HepG2 (cell line): ENCODE measurements around the gene CNMD. TPM values are rescaled to one million over a fixed set of nuclear protein-coding genes. Genes with fewer than 3 reads are reported as not detected.

ENCODE experiments used
- ATAC-seq: fragments of 200-7000 bp; cut with Tn5 transposase; 3 replicates; pipeline ENCODE4 v1.9.1; 2020; ENCODE audit warnings: mild to moderate bottlenecking, moderate library complexity
- BruUV-seq: library from RNA; stranded (reverse); fragments of 400-500 nt; replicated peaks from 2 replicates; lab custom pipeline; 2021; lab: Mats Ljungman, UMichigan
- CTCF ChIA-PET: fragments of 300-600 bp; formaldehyde crosslinking; extraction: SDS; loops from one replicate; lab custom pipeline; 2021; ENCODE audit warnings: low total read pairs, inconsistent platforms, low intra/inter-chr PET ratio; lab: Yijun Ruan, JAX
- POLR2A ChIA-PET: fragments of 350-600 bp; sonication (Branson Sonifier 250); formaldehyde crosslinking; loops from one replicate; lab custom pipeline; 2020; ENCODE audit warnings: antibody characterized with exemption, inconsistent platforms; lab: Yijun Ruan, JAX
- DNase-seq: peaks from one replicate; pipeline ENCODE4 v3.0.0-alpha.2; 2015; ENCODE audit warnings: low spot score
- FAIRE-seq: peaks from 3 replicates; lab custom pipeline; 2011; peaks lifted over from hg19 to GRCh38; lab: Jason Lieb, UNC
- H2AFZ ChIP-seq: one replicate; pipeline ENCODE4 v1.6.1; 2011; ENCODE audit warnings: low read length, inconsistent platforms
- H3K27ac ChIP-seq: fragments of 300-600 bp; 3 replicates; pipeline ENCODE4 v1.8.0; 2011; ENCODE audit warnings: mixed run types, mild to moderate bottlenecking, mixed read lengths, low read length, inconsistent platforms; ENCODE audit not compliant: insufficient read depth; ENCODE audit errors: extremely low read length
- H3K27me3 ChIP-seq, 2 experiments: fragments of 200-600 bp in 1 of 2; 2 replicates in 1 of 2; 3 replicates in 1 of 2; pipeline versions ENCODE4 v1.6.0 to v1.8.0; 2011; ENCODE audit warnings: low read length in 2 of 2, mild to moderate bottlenecking in 2 of 2, moderate library complexity in 2 of 2, inconsistent platforms in 1 of 2; ENCODE audit not compliant: insufficient read depth in 2 of 2, control insufficient read depth in 1 of 2
- H3K36me3 ChIP-seq, 2 experiments: fragments of 200-600 bp in 1 of 2; replicated peaks in 1 of 2; 2 replicates in 1 of 2; 3 replicates in 1 of 2; pipeline versions ENCODE4 v1.5.1 to v1.8.0; 2011; ENCODE audit warnings: low read length in 2 of 2, inconsistent platforms in 1 of 2; ENCODE audit not compliant: insufficient read depth in 2 of 2, control insufficient read depth in 1 of 2
- H3K4me1 ChIP-seq: 2 replicates; pipeline ENCODE4 v1.5.1; 2012; ENCODE audit warnings: low read length, inconsistent platforms; ENCODE audit not compliant: insufficient read depth
- H3K4me2 ChIP-seq: 2 replicates; pipeline ENCODE4 v1.6.0; 2011; ENCODE audit warnings: low read depth, low read length, inconsistent platforms
- H3K4me3 ChIP-seq, 3 experiments: fragments of 200-600 bp in 1 of 3; sonication (generic), shearing (Covaris generic) in 1 of 3; replicated peaks in 1 of 3; 2 replicates each; pipeline ENCODE4 v1.5.1; 2011 to 2016; ENCODE audit warnings: low read length in 3 of 3, inconsistent platforms in 2 of 3, low read depth in 2 of 3, mild to moderate bottlenecking in 2 of 3, control low read depth in 1 of 3, mixed read lengths in 1 of 3; ENCODE audit not compliant: insufficient read depth in 1 of 3
- H3K79me2 ChIP-seq: one replicate; pipeline ENCODE4 v1.6.1; 2011; ENCODE audit warnings: low read length, inconsistent platforms; ENCODE audit not compliant: insufficient read depth
- H3K9ac ChIP-seq: 2 replicates; pipeline ENCODE4 v1.6.0; 2011; ENCODE audit warnings: mild to moderate bottlenecking, low read depth, low read length, inconsistent platforms; ENCODE audit not compliant: insufficient read depth
- H3K9me3 ChIP-seq: 2 replicates; pipeline ENCODE4 v1.5.1; 2012; ENCODE audit warnings: mild to moderate bottlenecking, low read length
- H4K20me1 ChIP-seq: 2 replicates; pipeline ENCODE4 v1.6.0; 2011; ENCODE audit warnings: inconsistent platforms, mild to moderate bottlenecking, low read length, moderate library complexity; ENCODE audit not compliant: insufficient read depth
- GABPA ChIP-seq, 2 experiments: IDR thresholded peaks; 2 replicates each; pipeline ENCODE4 v1.6.1; 2011 to 2016; ENCODE audit warnings: low read depth in 2 of 2, low read length in 1 of 2, missing biosample characterization in 1 of 2, missing genetic modification characterization in 1 of 2
- GABPB1 ChIP-seq: IDR thresholded peaks from 2 replicates; pipeline ENCODE4 v1.6.1; 2016; ENCODE audit warnings: mild to moderate bottlenecking, missing genetic modification reagents, moderate library complexity, missing compliant biosample characterization
- MAFF ChIP-seq: IDR thresholded peaks from 2 replicates; pipeline ENCODE4 v1.6.1; 2011; ENCODE audit warnings: low read depth, low read length, improper control_type of control experiment
- MAFK ChIP-seq, 2 experiments: IDR thresholded peaks in 1 of 2; conservative IDR thresholded peaks in 1 of 2; 2 replicates each; pipeline ENCODE4 v1.6.1; 2011; ENCODE audit warnings: improper control_type of control experiment in 2 of 2, low read length in 2 of 2
- MXD4 ChIP-seq: IDR thresholded peaks from 2 replicates; pipeline ENCODE4 v1.6.1; 2016; ENCODE audit warnings: mild to moderate bottlenecking, missing biosample characterization, missing genetic modification reagents
- SMAD1 ChIP-seq: sonication (generic); formaldehyde crosslinking; IDR thresholded peaks from 2 replicates; pipeline ENCODE4 v1.4.0; 2020; ENCODE audit warnings: missing genetic modification reagents, low read depth, mild to moderate bottlenecking, borderline replicate concordance
- TGIF2 ChIP-seq: IDR thresholded peaks from 2 replicates; pipeline ENCODE4 v1.6.1; 2016; ENCODE audit warnings: control low read depth, missing compliant biosample characterization
- ZNF501 ChIP-seq: sonication (generic); formaldehyde crosslinking; IDR thresholded peaks from 2 replicates; pipeline ENCODE4 v1.5.1; 2020; ENCODE audit warnings: mild to moderate bottlenecking, moderate library complexity, missing genetic modification reagents
- ZNF615 ChIP-seq: sonication (generic); formaldehyde crosslinking; IDR thresholded peaks from 2 replicates; pipeline ENCODE4 v1.5.0; 2020; ENCODE audit warnings: mild to moderate bottlenecking, missing genetic modification reagents, borderline replicate concordance
- WGBS: methylation state at CpG from one replicate; pipeline ENCODE4 v1.1.6; 2017; ENCODE audit warnings: low lambda C conversion rate; 5-methylcytosine and 5-hydroxymethylcytosine counted together
- in situ Hi-C: cut with HindIII; loops from 2 replicates; pipeline ENCODE4 v1.10.0; 2017; ENCODE audit warnings: low pct_unique_long_range_greater_than_20kb; ENCODE audit not compliant: extremely low pct_ligation_motif_present
- intact Hi-C: fragments of 100-400 bp; cut with micrococcal nuclease; formaldehyde crosslinking; loops from one replicate; pipeline ENCODE4 v1.10.0; 2022; ENCODE audit not compliant: unreplicated experiment
- polyA plus RNA-seq, 8 experiments: library from polyadenylated mRNA; depleted of rRNA in 3 of 8; stranded (reverse) in 7 of 8; unstranded in 1 of 8; fragments of >200 nt; fragmentation: Illumina TruSeq in 4 of 8; extraction: Trizol in 4 of 8; gene quantifications; 2 replicates each; pipeline versions ENCODE4 v1.2.1 to v1.2.3, GENCODE V29; 2011 to 2016; ENCODE audit warnings: low read depth in 4 of 8, missing spikeins in 1 of 8, mixed read lengths in 1 of 8; ENCODE audit not compliant: insufficient read depth in 1 of 8
- total RNA-seq, 5 experiments: library from RNA; depleted of rRNA; stranded (reverse); fragments of >200 nt; fragmentation: Illumina TruSeq; extraction: Trizol; gene quantifications; 2 replicates each; pipeline ENCODE4 v1.2.3, GENCODE V29; 2016; ENCODE audit warnings: low read depth in 1 of 5
- TF ChIP-seq, protein P1 (sequence below): sonication (generic); formaldehyde crosslinking; IDR thresholded peaks from 2 replicates; pipeline ENCODE4 v1.8.1; 2023; ENCODE audit warnings: mild to moderate bottlenecking, missing genetic modification reagents
- TF ChIP-seq, protein P2 (sequence below): sonication (generic); formaldehyde crosslinking; IDR thresholded peaks from 2 replicates; pipeline ENCODE4 v1.4.0; 2020; ENCODE audit warnings: missing genetic modification reagents

Gene CNMD
- total and polyA plus RNA-seq, 2 of the 13 experiments (the other 11 are each of a cell fraction or from before 2014, with no cell fraction given), result not detected

DNA sequence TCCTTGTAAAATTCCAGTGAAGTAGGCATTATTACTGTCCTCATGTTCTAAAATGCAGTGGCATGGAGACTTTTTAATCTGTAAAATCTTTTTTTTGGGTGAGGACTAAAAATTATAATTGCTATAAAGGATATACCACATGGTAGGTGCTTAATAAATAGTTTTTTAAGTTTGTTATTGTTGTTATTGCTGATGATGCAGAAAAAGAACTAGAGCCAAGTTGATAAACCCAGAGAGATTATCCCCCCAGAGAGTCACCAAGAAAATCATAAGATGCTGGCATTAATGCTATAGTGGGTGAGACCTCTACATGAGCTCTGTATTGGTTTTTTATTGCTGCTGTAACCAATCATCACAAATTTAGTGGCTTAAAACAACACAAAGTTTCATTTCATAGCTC lies 44.3 kb upstream of the CNMD start:
- intact Hi-C loops, result no loop called here
- Histone ChIP-seq H3K9ac (no peak overlapping the region), H2AFZ (no peak overlapping the region), H4K20me1 (no peaks in the 10 kb centered on the region), H3K4me1 (peaks cover 4% of the 10 kb centered on the region; the same call in 1 of the 2 replicates), H3K27ac (no peak overlapping the region), H3K4me2 (no peak overlapping the region), H3K27me3 (peaks cover 2 to 27% of the 10 kb centered on the region in 2 experiments; a peak in 3 of 5 replicates), H3K9me3 (no peaks in the 10 kb centered on the region), H3K4me3 (no peak overlapping the region), H3K36me3 (no peaks in the 10 kb centered on the region), H3K79me2 (no peaks in the 10 kb centered on the region)
- POLR2A ChIA-PET, result no interaction called here
- BruUV-seq, result no TSS peak
- no peak for FAIRE-seq
- in situ Hi-C loops, result no loop called here
- TF ChIP-seq ZNF501 (CRISPR knock-in tag) (no peak), MAFK (conservative IDR thresholded peaks at IDR 0.05 in 1 of 2, IDR thresholded peaks at IDR 0.05 in 1 of 2; ENCODE audit: low read length in 2 of 2) (peak; percentile 66 to 89; a peak in 3 of 4 replicates), SMAD1 (no peak), ZNF615 (CRISPR knock-in tag) (no peak), MAFF (peak; percentile 82)
- no peak for DNase-seq
- no peak for ATAC-seq
- CTCF ChIA-PET, result no interaction called here

DNA sequence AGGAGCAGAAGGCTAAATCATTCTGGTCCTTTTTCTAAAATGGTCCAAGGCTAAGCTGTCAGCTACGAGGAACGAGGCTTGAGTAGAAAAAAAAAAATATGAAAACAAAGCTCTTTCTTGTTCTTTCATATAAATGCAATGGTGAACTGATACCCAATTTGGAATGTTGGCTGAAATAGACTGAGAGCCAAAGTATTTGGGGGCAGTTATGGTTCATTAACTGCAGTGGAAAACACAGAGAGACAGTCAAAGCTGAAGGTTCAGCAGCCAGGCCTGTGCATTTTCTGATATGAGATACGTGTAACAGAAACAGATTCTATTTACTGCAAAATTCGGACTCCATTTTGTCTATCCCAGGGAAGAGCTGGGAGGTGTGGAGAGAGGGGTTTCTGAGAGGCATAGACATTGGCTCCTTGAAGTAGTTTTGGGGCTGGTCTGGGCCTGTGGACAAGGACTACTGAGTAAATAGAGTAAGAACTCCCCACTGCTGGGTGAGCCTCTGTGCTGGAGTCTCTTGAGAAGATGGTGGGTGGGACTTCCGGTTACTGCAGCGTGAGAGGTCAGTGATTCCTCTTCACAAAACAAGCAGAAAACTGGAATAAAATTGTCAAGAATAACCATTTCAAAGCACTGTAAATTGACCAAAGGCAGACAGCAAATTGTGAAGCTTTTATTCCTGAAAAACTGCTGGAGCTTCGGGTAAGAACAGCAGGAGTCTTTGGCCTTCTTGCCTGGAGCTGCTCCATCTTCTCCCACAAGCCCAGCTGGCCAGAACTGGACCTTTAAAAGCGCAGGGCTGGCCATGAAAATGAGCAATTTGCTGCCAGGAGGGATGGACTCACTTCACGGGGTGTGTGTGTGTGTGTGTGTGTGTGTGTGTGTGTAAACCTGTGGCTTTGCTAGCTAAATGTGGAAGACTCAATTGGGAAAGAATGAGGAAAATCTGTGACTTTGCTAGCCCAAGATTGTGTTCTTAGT lies 43.1 kb upstream of the CNMD start:
- H3K4me2 ChIP-seq, result peak overlapping the region; percentile 46
- BruUV-seq, result no TSS peak
- TF ChIP-seq, protein P1, sequence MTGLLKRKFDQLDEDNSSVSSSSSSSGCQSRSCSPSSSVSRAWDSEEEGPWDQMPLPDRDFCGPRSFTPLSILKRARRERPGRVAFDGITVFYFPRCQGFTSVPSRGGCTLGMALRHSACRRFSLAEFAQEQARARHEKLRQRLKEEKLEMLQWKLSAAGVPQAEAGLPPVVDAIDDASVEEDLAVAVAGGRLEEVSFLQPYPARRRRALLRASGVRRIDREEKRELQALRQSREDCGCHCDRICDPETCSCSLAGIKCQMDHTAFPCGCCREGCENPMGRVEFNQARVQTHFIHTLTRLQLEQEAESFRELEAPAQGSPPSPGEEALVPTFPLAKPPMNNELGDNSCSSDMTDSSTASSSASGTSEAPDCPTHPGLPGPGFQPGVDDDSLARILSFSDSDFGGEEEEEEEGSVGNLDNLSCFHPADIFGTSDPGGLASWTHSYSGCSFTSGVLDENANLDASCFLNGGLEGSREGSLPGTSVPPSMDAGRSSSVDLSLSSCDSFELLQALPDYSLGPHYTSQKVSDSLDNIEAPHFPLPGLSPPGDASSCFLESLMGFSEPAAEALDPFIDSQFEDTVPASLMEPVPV (CRISPR knock-in tag), result no peak
- TF ChIP-seq GABPA (IDR thresholded peaks at IDR 0.05; ENCODE audit: low read depth, low read length) (no peak), GABPA (CRISPR knock-in tag; IDR thresholded peaks at IDR 0.05; ENCODE audit: low read depth) (peak; percentile 76), MXD4 (CRISPR knock-in tag) (no peak), GABPB1 (CRISPR knock-in tag) (peak; percentile 56), TGIF2 (CRISPR knock-in tag) (no peak)
- TF ChIP-seq, protein P2, sequence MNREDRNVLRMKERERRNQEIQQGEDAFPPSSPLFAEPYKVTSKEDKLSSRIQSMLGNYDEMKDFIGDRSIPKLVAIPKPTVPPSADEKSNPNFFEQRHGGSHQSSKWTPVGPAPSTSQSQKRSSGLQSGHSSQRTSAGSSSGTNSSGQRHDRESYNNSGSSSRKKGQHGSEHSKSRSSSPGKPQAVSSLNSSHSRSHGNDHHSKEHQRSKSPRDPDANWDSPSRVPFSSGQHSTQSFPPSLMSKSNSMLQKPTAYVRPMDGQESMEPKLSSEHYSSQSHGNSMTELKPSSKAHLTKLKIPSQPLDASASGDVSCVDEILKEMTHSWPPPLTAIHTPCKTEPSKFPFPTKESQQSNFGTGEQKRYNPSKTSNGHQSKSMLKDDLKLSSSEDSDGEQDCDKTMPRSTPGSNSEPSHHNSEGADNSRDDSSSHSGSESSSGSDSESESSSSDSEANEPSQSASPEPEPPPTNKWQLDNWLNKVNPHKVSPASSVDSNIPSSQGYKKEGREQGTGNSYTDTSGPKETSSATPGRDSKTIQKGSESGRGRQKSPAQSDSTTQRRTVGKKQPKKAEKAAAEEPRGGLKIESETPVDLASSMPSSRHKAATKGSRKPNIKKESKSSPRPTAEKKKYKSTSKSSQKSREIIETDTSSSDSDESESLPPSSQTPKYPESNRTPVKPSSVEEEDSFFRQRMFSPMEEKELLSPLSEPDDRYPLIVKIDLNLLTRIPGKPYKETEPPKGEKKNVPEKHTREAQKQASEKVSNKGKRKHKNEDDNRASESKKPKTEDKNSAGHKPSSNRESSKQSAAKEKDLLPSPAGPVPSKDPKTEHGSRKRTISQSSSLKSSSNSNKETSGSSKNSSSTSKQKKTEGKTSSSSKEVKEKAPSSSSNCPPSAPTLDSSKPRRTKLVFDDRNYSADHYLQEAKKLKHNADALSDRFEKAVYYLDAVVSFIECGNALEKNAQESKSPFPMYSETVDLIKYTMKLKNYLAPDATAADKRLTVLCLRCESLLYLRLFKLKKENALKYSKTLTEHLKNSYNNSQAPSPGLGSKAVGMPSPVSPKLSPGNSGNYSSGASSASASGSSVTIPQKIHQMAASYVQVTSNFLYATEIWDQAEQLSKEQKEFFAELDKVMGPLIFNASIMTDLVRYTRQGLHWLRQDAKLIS, result no peak

More for the DNA sequence above, 43.1 kb upstream of the CNMD start:
- H3K4me3 ChIP-seq, result peak overlapping the region in 2 of 3 experiments; percentile 3 to 35; a peak in 2 of 6 replicates
- no peak for DNase-seq
- in situ Hi-C loops (no loop called here), intact Hi-C loops (no loop called here)
- H3K27ac ChIP-seq, result no peak overlapping the region
- peaks cover 2 to 17% of the 10 kb centered on the region in 2 experiments; a peak in 3 of 5 replicates for H3K27me3 ChIP-seq
- ChIA-PET CTCF (no interaction called here), POLR2A (no interaction called here)
- H3K9me3 ChIP-seq, result no peaks in the 10 kb centered on the region
- 9% methylated on average over 9 of the region's 9 CpGs for WGBS
- no peaks in the 10 kb centered on the region for H3K79me2 ChIP-seq
- H3K4me1 ChIP-seq, result peaks cover 4% of the 10 kb centered on the region; the same call in 1 of the 2 replicates
- peak overlapping the region; percentile 93 for H2AFZ ChIP-seq
- no peak for FAIRE-seq
- no peaks in the 10 kb centered on the region for H4K20me1 ChIP-seq
- no peaks in the 10 kb centered on the region for H3K36me3 ChIP-seq
- no peak overlapping the region for H3K9ac ChIP-seq
- no peak; the same call in 2 of the 3 replicates for ATAC-seq
